IPS-NIHi11 (cell line): ENCODE results near the gene PXDN.

Experiments
- DNase-seq: peaks from one replicate; pipeline ENCODE4 v3.0.0; 2012; ENCODE audit warnings: mixed read lengths, low spot score

PXDN gene

DNA sequence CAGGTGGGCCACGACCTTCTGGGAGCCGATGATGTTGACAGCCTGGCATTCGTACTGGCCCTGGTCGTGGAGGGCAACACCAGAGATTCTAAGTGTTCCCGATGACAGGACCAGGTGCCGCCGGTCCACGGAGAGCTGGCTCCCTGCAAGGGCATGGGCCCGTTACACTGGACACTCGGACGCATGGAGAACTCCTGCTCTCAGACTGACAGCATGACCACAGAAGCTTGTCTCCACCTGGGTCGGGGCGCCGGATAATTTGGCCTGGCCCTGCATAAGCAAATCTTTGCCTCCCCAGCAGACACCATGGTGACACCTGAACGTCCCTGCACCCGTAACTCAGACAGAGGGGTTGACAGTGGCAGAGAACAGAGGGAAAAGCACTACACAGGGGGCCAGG, 80.7 kb downstream of the PXDN start:
- no peak for DNase-seq

DNA sequence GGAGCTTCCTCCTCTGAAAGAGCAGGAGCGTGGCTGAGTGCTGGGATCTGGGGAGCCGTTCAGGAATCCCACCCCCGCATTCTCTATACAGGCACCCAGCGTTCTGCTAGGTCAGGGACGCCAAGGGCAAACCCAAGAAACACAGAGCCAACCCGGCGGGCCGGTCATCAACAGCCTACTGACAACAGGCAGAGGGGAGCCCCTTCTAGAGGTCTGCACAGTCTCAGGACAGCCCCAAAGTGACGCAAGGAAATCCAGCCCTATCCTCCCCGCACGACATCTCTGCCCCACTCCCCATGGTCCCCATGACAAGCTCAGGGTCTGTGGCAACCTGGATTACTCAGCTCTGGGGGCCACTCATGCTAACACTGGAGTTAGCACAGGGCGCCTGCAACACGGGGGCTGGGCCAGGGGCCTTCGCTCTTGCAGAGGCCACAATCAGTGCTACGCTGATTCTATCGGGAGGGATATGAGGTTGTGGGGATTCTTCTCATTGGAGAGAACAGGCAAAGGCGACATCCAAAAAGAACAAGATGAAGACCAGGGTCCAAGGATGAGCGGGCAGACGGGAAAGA, 81.6 kb downstream of the PXDN start:
- DNase-seq = no peak

DNA sequence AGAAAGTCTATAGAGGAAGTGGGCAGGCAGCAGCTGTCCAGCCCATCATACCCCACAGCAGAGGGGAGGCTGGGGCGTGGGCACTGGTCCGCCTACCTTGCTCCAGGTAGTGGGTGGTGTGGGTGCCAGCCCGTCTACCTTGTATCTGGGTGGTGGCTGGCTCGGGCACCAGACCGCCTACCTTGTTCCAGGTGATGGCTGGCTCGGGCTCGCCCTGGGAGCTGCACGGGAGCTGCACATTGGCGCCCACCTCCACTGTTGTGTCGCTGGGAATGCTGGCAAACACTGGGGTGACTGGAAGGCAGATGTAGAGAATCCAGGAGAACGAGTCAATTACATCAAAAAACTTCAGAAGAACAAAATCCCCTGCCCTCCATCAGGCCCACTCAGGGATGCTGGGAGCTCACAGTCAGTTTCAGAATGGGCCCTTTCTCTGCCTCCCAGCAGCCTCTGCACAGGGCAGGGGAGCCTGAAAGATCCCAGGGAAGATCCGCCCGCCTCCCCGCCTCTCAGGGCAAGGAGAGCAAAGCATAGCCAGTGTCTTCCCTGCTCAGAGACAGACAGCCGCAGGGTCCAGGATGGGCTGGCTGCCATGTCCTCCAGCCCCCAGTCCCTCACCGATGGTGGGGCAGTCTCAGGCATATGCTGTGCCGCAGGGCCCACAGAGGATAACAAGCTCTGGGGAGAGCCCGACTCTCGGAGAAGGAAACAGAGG, 82.3 kb downstream of the PXDN start:
- no peak for DNase-seq

- DNase-seq = no peak
Measured at GRCh38 chr2:1660656-1661640, 83.4 kb downstream of the PXDN start.

GRCh38 chr2:1659951-1660565, 84.3 kb downstream of the PXDN start:
- DNase-seq = no peak

DNA sequence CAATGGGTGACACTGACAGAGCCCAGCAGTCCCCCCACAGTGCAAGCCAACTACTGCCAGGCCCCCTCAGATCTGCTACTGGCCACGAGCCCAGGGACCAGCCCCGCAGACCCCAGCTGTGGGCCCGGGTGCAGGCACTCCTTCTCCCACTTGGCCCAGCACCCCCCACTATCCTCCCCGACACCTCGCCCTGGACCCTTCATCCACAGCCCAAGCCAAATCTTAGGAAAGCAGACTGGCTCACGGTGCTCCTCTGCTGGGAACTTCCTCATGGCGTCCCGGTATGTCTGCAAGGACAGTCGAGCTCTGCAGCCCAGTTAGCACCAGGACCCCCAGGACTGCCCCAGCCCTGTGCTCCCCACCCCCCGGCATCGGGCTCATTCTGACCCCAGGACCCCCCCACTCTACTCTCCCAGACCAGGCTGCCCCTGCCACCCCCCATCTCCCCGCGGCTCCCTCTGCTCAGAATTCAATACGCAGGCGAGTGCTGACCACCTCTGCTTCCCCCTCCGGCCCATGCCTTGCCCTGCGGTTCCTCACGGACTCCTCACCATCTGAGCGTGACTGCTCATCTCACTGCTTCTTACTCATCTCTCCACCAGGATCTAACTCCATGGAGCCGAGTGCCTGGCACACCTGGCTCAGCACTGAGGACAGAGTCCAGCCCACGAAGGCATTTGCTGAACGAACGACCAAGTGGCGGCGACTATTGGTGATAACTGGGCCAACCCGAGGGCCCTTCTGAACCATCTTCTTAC, 85.7 kb downstream of the PXDN start:
- DNase-seq = no peak

DNA sequence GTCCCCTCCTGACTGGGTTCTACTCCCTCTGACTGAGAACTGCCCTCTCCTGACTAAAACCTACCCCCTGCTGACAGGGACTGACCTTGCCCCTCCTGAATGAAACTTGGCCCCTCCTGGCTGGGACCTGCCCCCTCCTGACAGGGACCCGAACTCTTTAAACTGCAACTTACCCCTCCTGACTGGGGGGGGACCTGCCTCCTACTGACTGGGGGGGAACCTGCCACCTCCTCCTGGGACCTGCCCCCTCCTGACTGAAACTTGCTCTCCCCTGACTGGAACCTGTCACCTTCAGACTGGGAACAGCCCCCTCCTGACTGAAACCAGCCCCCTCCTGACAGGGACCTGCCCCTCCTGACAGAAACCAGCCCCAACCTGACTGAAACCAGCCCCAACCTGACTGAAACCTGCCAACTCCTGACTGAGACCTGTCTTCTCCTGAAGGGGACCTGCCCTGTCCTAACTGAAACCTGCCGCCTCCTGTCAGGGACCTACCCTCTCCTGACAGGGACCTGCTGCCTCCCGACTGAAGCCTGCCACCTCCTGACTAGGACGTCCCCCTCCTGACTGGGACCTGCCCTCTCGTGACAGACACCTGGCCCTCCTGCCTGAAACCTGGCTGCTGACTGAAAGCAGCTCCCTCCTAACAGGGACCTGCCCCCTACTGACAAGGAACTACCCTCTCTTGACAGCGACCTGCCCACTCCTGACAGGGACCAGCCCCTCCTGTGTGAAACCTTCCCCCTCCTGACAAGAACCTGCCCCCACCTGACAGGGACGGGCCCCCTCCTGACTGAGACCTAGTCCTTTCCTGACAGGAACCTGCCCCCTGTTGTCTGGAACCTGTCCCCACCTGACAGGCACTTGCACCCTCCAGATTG, 87.1 kb downstream of the PXDN start:
- peak; percentile 46 for DNase-seq

DNA sequence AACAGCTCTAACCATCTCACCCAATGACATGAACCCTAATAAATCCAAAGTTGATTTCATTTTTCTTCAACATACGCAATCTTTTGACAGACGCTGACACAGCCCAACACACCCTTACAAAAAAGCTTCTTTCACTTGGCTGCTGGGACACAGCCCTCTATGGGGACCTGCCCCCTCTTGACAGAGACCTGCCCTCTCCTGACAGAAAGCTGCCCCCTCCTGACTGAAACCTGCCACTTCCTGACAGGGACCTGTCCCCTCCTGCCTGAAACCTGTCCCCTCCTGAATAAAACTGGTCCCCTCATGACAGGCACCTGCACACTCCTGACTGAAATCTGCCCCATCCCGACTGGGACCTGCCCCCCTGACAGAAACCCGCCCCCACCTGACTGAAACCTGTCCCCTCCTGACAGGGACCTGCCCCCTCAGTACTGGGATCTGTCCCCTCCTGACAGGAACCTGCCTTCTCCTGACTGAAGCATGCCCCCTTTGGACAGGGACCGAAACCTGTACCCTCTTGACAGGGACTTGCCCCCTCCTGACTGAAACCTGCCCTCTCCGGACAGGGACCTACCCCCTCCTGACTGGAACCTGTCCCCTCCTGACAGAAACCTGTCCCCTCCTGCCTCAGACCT, 87.9 kb downstream of the PXDN start:
- DNase-seq = no peak

GRCh38 chr2:1655461-1655860, 88.9 kb downstream of the PXDN start:
- DNase-seq = no peak

- DNase-seq = no peak
Measured at GRCh38 chr2:1654696-1655374, 89.5 kb downstream of the PXDN start.

- DNase-seq = no peak
Measured at GRCh38 chr2:1653956-1654695, 90.2 kb downstream of the PXDN start.

GRCh38 chr2:1652034-1652790, 92.1 kb downstream of the PXDN start:
- no peak for DNase-seq

DNA sequence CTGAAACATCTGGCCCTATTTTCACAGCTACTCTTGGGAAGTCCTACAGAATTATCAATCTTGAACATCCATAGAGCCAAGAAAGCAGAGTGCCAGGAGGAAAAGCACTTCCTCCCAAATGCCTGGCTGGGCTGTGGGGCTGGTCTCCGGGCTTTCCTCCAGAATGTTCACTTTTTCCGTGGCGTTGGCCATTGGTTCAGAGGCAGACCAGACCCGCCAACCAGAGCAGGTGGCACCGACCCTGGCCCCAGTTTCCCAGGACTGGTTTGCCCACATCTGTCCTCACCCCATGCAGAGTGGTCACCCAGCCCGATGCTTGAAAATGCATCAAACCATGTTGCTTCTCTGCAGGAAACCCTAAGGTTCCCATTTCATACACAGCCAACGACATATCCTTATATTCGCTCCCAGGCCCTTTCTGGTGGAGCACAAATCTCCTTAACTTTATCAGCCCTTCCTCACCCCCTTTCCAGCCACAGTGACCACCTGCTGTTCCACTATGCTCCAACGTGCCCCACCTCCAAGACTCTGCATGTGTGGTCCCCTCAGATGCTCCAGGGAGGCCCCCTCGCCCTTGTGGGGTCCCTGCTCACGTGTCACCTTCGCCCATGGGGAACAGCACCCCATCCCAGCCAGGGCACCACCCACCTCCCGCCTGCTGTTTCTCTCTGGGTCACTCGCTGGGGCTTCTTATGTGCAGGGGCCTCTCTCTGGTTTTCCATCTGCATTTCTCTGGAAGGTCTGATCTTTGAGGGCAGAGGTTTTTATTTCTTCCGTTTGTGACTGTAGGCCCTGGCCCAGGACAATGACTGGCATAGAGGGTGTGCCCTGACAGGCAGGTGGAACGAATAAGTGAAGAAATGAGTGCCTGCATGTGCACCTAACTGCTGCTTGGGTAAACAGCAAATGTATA, 92.9 kb downstream of the PXDN start:
- DNase-seq = no peak

- DNase-seq = no peak
Measured at GRCh38 chr2:1650085-1650872, 94.0 kb downstream of the PXDN start.

GRCh38 chr2:1649103-1650084, 94.9 kb downstream of the PXDN start:
- DNase-seq = no peak
